Neural cell (in vitro differentiated cells): ENCODE measurements around the gene PPP2R2B.

Experiments
- CTCF ChIP-seq: fragments of 450-650 bp; IDR thresholded peaks from 2 replicates; pipeline ENCODE4 v1.5.1; 2014; ENCODE audit warnings: antibody characterized with exemption, mild to moderate bottlenecking, moderate library complexity; ENCODE audit not compliant: poor library complexity, severe bottlenecking
- EP300 ChIP-seq: fragments of 450-650 bp; conservative IDR thresholded peaks from 2 replicates; pipeline ENCODE4 v1.6.1; 2014; ENCODE audit warnings: antibody characterized with exemption, mild to moderate bottlenecking, moderate library complexity; ENCODE audit not compliant: poor library complexity, severe bottlenecking
- EZH2 ChIP-seq: fragments of 200-600, 300-800 bp; shearing (Covaris generic), sonication (generic); IDR thresholded peaks from 2 replicates; pipeline ENCODE4 v1.6.1; 2014; ENCODE audit warnings: antibody characterized with exemption, low read length, borderline replicate concordance, mild to moderate bottlenecking; ENCODE audit not compliant: insufficient read depth, poor library complexity, severe bottlenecking
- POLR2AphosphoS5 ChIP-seq: IDR thresholded peaks from 2 replicates; pipeline ENCODE4 v1.6.1; 2012
- RAD21 ChIP-seq: fragments of 450-650 bp; conservative IDR thresholded peaks from 2 replicates; pipeline ENCODE4 v1.6.1; 2014; ENCODE audit warnings: antibody characterized with exemption, mild to moderate bottlenecking, moderate library complexity
- TAF1 ChIP-seq: IDR thresholded peaks from 2 replicates; pipeline ENCODE4 v1.6.1; 2012; ENCODE audit warnings: low read depth

- TF ChIP-seq CTCF, result no peak
- no peak for TF ChIP-seq RAD21
- no peak for TF ChIP-seq EZH2
- TF ChIP-seq EP300, result no peak
- TF ChIP-seq POLR2AphosphoS5, result no peak
- no peak for TF ChIP-seq TAF1
Measured at GRCh38 chr5:146734936-146735577, 143.5 kb downstream of the PPP2R2B start.
